GM12801 (cell line): ENCODE results near the gene ASPG.

Source experiments
- TF ChIP-seq, protein P1 (sequence below): IDR thresholded peaks from one replicate; pipeline ENCODE4 v1.5.1; 2011; ENCODE audit warnings: control low read depth; ENCODE audit not compliant: insufficient read length; ENCODE audit errors: extremely low read depth

ASPG gene

DNA sequence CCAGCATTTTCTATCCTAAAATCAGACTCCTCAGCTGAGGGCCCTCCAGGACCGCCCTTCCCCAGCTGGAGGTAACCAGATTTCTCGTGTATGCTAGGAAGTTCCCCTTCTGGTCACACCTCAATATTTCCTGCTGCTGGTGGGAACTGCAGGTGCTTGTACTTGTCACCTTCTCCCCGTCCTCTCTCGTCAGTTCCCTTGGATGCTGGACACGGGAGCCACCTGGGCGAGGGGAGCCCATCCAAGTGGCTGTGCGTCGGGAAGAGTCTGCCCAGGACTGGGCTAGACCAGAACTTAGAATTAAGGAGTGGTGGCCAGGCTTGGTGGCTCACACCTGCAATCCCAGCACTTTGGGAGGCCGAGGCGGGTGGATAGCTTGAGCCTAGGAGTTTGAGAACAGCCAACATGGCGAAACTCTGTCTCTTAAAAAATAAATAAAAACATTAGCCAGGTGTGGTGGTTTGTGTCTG is 29.7 kb downstream of the ASPG start:
- TF ChIP-seq, protein P1, sequence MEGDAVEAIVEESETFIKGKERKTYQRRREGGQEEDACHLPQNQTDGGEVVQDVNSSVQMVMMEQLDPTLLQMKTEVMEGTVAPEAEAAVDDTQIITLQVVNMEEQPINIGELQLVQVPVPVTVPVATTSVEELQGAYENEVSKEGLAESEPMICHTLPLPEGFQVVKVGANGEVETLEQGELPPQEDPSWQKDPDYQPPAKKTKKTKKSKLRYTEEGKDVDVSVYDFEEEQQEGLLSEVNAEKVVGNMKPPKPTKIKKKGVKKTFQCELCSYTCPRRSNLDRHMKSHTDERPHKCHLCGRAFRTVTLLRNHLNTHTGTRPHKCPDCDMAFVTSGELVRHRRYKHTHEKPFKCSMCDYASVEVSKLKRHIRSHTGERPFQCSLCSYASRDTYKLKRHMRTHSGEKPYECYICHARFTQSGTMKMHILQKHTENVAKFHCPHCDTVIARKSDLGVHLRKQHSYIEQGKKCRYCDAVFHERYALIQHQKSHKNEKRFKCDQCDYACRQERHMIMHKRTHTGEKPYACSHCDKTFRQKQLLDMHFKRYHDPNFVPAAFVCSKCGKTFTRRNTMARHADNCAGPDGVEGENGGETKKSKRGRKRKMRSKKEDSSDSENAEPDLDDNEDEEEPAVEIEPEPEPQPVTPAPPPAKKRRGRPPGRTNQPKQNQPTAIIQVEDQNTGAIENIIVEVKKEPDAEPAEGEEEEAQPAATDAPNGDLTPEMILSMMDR = no peak

DNA sequence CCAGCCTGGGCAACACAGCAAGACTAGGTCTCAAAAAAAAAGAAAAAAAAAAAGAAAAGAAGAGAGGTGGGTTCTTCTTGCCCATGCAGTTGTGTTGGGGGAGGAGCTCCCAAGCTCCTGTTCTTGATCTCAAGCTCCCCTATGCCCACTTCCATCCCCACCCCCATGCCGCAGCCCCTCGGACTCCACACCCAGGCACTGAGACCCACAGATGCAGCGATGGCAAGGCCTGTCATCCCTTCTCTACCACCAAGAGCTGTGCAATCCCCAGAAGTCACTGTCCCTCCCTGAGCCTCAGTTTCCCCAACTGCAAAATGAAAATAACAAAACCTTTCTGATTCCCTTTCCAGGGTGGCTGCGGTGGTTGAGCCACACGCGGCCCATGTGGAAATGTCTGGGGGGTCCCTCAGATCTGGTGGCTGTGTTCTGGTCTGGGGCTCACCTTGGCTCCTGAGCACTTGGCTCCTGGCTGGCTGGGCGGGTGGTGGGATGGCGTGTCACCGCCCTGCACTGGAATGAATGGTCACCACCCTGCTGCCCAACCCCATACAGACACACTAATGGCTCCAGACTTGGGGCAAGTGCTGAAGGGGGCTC is 30.3 kb downstream of the ASPG start:
- TF ChIP-seq, protein P1 = no peak

DNA sequence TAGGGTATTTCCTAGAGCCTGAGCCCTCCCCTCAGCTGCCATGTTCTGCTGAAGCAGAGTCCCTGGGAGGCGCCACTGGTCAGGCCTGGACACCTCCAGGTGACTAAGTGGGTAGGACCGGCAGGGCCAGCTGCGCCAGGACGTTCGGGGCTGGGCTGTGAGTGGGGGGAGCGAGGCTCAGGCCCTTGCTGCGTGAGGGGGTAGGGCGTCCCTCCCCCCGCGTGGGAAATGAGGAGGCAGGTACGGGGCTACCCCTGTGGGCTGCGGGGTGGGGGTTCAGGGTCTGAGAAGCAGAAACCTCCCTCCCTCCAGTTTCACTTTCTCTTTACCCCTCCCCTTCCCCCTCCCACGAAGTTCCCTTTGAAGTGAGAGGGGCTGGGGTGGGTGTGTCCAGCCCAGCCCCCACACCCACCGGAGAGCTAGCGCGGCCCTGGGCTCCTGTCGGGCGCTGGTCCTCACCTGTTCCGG is 30.8 kb downstream of the ASPG start:
- TF ChIP-seq, protein P1 = no peak

DNA sequence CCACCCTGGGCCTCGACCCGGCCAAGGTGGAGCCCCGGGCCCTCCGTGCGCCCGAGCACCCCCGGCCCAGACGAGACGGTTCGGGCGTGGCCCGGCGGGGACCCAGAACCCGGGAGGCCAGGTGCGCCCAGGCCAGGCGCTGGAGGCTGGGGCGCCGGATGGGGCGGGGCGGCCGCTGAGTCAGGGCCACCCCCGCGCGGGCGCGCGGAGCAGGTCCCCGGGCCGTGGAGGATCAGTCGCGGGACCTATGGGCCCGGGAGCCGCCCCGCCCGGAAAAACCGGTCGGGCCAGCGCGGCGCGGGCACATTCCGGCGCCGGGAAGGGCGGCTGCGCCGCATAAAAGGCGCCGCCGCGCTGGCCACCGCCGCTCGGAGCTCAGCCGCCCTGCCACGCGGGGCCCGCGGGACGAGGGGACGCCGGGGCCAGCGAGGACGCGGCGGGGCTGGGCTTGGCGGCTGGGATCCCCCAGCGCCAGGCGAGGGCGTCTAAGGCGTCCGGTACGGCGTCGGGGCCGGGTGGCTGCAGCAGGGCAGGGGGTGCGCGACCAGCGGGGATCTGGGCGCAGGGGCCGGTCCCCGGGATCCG is 31.3 kb downstream of the ASPG start:
- TF ChIP-seq, protein P1 = no peak

DNA sequence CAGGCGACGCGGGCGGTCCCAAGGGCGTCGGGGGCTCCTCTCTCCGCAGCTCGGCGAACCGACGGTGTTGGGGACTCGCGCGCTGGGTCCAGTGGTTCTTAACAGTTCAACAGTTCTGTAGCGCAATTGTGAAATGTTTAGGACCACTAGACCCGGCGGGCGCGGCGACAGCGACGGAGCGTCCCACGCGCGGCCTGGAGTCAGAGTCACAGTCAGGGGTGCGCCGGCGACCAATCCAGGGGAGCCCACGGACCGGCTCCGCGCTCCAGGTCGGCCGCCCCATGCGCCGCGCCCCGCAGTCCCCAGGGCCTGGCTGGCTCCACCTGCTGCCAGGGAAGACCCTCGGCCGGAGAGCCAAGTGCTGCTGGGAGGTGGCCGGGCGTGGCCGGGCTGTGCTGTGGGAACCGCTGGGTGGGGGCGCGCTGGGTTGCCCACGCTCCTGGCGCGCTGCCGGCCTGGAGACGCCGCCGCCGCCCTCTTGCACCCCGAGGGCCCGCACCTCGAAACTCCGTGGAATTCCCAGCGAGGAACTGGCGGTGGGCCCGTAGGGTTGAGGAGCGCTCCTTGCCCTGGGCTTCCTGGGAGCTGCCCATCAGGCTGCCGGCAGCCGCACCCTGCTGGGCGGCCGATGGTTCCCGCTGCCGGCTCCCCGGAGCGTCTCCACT is 32.0 kb downstream of the ASPG start:
- TF ChIP-seq, protein P1 = no peak

DNA sequence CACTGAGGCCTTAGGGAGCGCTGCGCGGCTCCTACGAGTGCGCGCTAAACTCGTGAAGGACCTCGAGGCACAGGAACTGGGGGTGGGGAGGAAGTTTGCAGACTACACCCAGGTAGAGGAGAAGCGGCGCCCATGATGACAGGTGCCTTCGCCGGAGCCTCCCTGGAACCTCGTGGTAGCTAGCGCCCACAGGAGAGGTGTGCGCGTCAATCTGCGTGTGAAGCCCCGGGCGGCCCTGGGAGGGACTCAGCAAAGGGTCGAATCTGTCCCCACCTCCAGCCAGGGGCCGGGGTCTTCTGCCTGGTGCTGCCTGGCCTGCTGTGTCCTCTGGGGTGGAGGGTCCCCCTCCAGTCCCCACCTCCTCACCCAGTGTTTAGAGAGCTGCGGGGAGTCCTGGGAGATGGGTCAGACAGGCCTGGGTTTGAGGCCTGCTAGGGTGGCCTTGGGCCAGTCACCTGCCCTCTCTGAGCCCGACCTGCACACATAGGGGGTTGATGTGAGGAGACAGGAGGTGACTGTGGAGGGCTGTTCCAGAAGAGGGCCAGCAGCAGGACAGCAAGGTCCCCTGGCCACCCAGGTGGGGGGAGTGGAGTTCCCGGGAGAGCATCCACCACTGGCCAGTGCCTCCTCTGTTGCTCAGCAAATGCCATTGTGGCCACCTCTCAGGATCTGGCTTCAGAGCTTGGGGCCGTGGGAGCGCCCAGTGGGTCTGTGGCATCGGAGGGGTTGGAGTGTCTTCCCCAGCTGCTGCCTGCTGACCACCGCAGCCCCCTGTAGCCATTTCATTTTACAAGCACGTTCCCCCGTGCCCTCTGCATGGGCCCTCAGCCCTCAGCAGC is 32.7 kb downstream of the ASPG start:
- TF ChIP-seq, protein P1 = no peak

DNA sequence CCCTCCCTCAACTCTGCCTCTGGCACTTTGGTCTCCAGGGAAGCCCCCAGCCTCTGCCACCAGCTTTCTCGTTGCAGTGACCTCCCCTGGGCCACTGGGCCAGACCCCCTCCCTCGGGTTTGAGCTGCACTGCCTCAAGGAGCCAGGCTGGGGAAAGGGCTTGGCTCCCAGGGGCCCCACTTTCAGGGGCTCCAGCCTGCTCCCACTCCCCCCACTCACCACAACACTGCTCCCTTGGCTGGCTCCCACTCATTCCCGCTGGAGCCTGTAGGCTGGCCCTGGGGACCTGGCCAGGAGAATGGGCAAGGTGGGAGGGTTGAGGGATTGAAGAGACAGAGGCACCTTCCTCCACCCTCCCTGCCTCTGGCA is 33.6 kb downstream of the ASPG start:
- TF ChIP-seq, protein P1 = no peak
